ENCODE measurements around the gene SMOC1.

GRCh38 chr14:69924201-69924600, 45.0 kb downstream of the SMOC1 start:
- TF ChIP-seq CTCF (IDR thresholded peaks at IDR 0.05) (no peak), POLR2A (IDR thresholded peaks at IDR 0.05) (no peak)
